GM19395 (cell line): ENCODE results near the gene PPP1R15A.
"Not testable (repeated sequence)": the region's sequence is repeated elsewhere in the genome, so short reads cannot be mapped to it uniquely, and the experiment has no call there.

Source experiments
- ATAC-seq: cut with Tn5 transposase; IDR thresholded peaks from one replicate; pipeline ENCODE4 v1.9.1; 2021; ENCODE audit warnings: mild to moderate bottlenecking, moderate library complexity; ENCODE audit not compliant: unreplicated experiment

The PPP1R15A gene

GRCh38 chr19:48910803-48911202 is 38.6 kb downstream of the PPP1R15A start:
- no peak for ATAC-seq

DNA sequence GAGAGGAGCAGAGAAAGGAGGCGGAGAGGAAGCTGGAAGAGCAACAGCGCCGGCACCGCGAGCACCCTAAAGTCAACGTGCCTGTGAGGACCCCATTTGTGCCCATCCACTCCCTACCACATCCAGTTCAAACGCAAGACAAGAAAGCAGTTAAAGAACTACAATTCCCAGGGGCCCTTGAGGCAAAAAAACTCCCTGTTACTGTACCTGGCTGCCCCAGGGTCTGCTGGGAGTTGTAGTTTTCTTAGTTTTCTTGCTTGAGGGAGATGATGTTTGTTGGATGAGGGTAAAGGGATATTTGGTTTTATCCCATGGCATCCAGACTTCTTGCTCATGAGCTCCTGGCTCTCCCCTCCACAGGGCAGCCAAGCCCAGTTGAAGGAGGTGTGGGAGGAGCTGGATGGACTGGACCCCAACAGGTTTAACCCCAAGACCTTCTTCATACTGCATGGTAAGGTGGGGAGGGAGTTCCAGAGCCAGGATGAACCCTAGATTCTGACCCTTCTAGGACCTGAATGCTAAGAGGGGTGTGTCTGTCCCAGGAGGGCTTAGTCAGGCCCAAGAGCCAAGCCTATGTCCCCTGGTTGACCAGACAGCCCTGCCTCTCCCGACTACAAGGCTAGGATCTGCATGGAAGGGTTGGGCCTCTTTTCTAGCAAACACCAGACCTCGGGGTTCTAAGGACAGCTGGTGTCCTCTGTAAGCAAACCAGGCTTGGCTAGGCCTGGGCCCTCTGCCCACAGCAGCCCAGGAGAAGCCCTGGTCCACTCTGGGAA is 41.1 kb downstream of the PPP1R15A start:
- no peak for ATAC-seq

GRCh38 chr19:48914181-48914580 is 42.0 kb downstream of the PPP1R15A start:
- no peak for ATAC-seq

GRCh38 chr19:48915757-48916156 is 43.5 kb downstream of the PPP1R15A start:
- ATAC-seq, result no peak

DNA sequence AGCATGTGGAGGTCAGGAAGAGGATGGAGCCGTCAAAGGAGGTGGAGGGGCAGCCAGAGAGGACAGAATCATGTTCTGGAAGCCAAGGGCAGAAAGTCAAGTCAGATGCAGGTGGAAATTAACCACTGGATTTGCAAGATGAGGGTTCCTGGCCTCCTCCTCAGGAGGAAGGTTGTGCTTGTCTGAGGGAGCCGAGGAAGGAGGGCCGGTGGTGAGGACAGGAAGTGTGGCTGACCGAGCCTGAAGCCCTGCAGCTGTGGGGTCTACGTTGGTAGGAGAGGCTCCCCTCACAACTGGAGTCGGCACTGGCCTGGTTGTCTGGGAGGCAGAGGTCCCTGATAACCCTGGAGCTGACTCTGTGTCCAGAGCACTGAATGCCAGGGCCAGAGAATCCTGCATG is 45.9 kb downstream of the PPP1R15A start:
- ATAC-seq, result no peak

DNA sequence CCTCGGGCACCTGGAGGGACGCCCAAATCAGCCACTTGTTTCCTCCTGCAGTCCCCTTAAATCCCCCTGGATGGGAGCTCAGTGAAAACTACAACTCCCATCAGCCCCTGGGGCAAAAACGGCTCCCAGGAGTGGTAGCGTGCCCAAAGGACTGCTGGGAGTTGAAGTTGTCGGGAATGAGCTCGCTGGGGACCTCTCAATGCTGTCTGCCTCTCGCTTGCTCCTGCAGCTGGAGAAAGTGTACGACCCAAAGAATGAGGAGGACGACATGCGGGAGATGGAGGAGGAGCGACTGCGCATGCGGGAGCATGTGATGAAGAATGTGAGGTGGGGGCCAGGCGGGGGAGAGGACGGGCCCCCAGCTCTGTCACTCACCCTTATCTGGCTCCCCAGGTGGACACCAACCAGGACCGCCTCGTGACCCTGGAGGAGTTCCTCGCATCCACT is 46.6 kb downstream of the PPP1R15A start:
- no peak for ATAC-seq

GRCh38 chr19:48919271-48919670 is 47.0 kb downstream of the PPP1R15A start:
- not testable (repeated sequence) for ATAC-seq

GRCh38 chr19:48920949-48921348 is 48.7 kb downstream of the PPP1R15A start:
- ATAC-seq, result no peak

GRCh38 chr19:48921721-48922500 is 49.7 kb downstream of the PPP1R15A start:
- no peak for ATAC-seq

DNA sequence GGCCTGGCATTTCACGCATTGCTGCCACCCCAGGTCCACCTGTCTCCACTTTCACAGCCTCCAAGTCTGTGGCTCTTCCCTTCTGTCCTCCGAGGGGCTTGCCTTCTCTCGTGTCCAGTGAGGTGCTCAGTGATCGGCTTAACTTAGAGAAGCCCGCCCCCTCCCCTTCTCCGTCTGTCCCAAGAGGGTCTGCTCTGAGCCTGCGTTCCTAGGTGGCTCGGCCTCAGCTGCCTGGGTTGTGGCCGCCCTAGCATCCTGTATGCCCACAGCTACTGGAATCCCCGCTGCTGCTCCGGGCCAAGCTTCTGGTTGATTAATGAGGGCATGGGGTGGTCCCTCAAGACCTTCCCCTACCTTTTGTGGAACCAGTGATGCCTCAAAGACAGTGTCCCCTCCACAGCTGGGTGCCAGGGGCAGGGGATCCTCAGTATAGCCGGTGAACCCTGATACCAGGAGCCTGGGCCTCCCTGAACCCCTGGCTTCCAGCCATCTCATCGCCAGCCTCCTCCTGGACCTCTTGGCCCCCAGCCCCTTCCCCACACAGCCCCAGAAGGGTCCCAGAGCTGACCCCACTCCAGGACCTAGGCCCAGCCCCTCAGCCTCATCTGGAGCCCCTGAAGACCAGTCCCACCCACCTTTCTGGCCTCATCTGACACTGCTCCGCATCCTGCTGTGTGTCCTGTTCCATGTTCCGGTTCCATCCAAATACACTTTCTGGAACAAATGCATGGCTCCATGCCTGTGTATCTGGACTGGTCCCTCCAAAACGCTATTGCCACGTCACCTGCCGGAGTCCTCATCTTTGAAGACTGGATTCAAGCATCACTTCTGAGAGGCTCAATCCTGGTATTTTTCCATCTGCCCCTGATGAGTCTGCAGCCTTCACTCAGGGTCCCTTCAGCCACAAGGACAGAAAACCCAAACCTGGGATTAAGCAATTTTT is 50.6 kb downstream of the PPP1R15A start:
- ATAC-seq, result no peak

GRCh38 chr19:48925240-48925843 is 53.1 kb downstream of the PPP1R15A start:
- ATAC-seq, result no peak
